Panc1 (cell line): ENCODE measurements around the gene PDE6B. TPM values are rescaled to one million over a fixed set of nuclear protein-coding genes. Genes with fewer than 3 reads are reported as not detected.

Source experiments
- ATAC-seq: fragments of 200-7000 bp; cut with Tn5 transposase; 2 replicates; pipeline ENCODE4 v1.9.1; 2020; ENCODE audit warnings: mild to moderate bottlenecking, moderate library complexity
- BruUV-seq: library from RNA; stranded (reverse); fragments of 400-500 nt; replicated peaks from 2 replicates; lab custom pipeline; 2021; lab: Mats Ljungman, UMichigan
- CTCF ChIA-PET: fragments of 300-600 bp; sonication (Branson Sonifier 250); formaldehyde crosslinking; loops from one replicate; lab custom pipeline; 2022; ENCODE audit warnings: antibody characterized with exemption; lab: Charles Lee
- POLR2A ChIA-PET: fragments of 300-600 bp; sonication (Branson Sonifier 250); formaldehyde crosslinking; loops from one replicate; lab custom pipeline; 2022; ENCODE audit warnings: antibody characterized with exemption; lab: Charles Lee
- DNase-seq: peaks from one replicate; pipeline ENCODE4 v3.0.0-alpha.2; 2010; ENCODE audit warnings: low read depth, low spot score
- H3K27ac ChIP-seq: 2 replicates; pipeline ENCODE4 v1.5.1; 2011; ENCODE audit warnings: mild to moderate bottlenecking, low read length, inconsistent platforms
- H3K27me3 ChIP-seq: fragments of 200-500 bp; sonication (Bioruptor generic); 2 replicates; pipeline ENCODE4 v1.6.0; 2014; ENCODE audit warnings: low read length, inconsistent platforms; ENCODE audit not compliant: control insufficient read depth, insufficient read depth
- H3K36me3 ChIP-seq: fragments of 200-500 bp; sonication (Bioruptor generic); 2 replicates; pipeline ENCODE4 v1.5.1; 2014; ENCODE audit warnings: inconsistent platforms, mild to moderate bottlenecking, low read length, moderate library complexity; ENCODE audit not compliant: control insufficient read depth, insufficient read depth
- H3K4me1 ChIP-seq: 2 replicates; pipeline ENCODE4 v1.5.1; 2011; ENCODE audit warnings: inconsistent platforms, mild to moderate bottlenecking, low read length, moderate library complexity; ENCODE audit not compliant: control insufficient read depth, insufficient read depth
- H3K4me3 ChIP-seq, 2 experiments: 2 replicates each; pipeline ENCODE4 v1.5.1; 2011 to 2012; ENCODE audit warnings: low read depth in 2 of 2, low read length in 2 of 2, mild to moderate bottlenecking in 2 of 2, inconsistent platforms in 1 of 2, moderate library complexity in 1 of 2
- H3K9me3 ChIP-seq: fragments of 200-500 bp; sonication (Bioruptor generic); 2 replicates; pipeline ENCODE4 v1.5.1; 2014; ENCODE audit warnings: low read depth, mild to moderate bottlenecking, inconsistent platforms, low read length, moderate library complexity; ENCODE audit not compliant: control insufficient read depth, insufficient read depth
- POLR2AphosphoS5 ChIP-seq: IDR thresholded peaks from 2 replicates; pipeline ENCODE4 v1.6.1; 2012; ENCODE audit warnings: mild to moderate bottlenecking, low read depth, low read length, moderate library complexity
- SIN3A ChIP-seq: IDR thresholded peaks from 2 replicates; pipeline ENCODE4 v1.6.1; 2012; ENCODE audit warnings: low read depth, mild to moderate bottlenecking, low read length, moderate library complexity, borderline replicate concordance; ENCODE audit not compliant: insufficient read depth
- TCF7L2 ChIP-seq: IDR thresholded peaks from 2 replicates; pipeline ENCODE4 v1.6.1; 2011; ENCODE audit warnings: mild to moderate bottlenecking, low read depth, low read length, inconsistent platforms
- in situ Hi-C: cut with HindIII; loops from 2 replicates; pipeline ENCODE4 v1.10.0; 2016; ENCODE audit warnings: low sequenced_read_pairs, low pct_unique_long_range_greater_than_20kb
- intact Hi-C: fragments of 100-400 bp; cut with micrococcal nuclease; formaldehyde crosslinking; loops from one replicate; pipeline ENCODE4 v1.10.0; 2022; ENCODE audit not compliant: unreplicated experiment
- total RNA-seq: library from RNA; stranded (reverse); gene quantifications from one replicate; pipeline ENCODE4 v1.2.1, GENCODE V29; 2021; ENCODE audit not compliant: unreplicated experiment
- TF ChIP-seq, protein P1 (sequence below), 2 experiments: IDR thresholded peaks; 2 replicates each; pipeline ENCODE4 v1.6.1; 2011 to 2012; ENCODE audit warnings: low read depth in 2 of 2, control low read depth in 1 of 2, low read length in 1 of 2, mild to moderate bottlenecking in 1 of 2, moderate library complexity in 1 of 2; ENCODE audit not compliant: insufficient read depth in 1 of 2
- TF ChIP-seq, protein P2 (sequence below): fragments of 450-650 bp; IDR thresholded peaks from 2 replicates; pipeline ENCODE4 v1.5.1; 2017; ENCODE audit warnings: mild to moderate bottlenecking

Gene PDE6B
- total RNA-seq, 1 experiment from 2014 or later = 6.5 TPM

DNA sequence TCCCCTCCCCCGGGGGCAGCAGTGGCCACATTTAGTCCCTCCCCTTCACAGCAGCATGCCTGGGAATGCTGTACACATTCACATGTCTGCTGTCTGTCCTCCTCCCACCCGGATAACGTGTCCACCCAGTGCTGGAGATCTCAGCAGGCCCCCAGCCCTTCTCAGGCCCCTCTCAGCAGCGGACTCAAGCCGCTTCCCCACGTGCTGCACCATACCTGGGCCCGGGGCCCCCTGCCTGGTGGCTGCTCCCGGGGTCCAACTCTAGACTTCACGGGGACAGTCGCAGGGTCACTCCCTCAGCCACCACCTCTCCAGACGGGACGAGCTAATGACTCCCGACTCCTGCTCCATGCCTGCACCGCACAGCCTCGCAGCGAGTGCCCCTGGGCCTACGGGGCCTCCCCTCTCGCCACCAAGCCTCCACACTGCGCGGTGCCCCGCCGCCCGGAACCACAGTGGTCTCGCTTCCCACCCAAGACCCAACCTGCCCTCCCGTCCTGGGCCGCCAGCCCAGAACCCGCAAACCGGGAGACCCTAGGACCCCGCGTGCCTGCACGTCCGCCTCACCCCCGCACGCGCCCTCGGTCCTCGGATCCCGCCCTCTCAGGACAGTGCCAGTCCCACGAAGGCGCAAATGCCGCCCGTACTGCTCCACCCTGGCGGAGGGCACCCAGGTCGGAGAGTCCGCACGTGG is 79.0 kb downstream of the PDE6B start:
- DNase-seq = no peak
- CTCF ChIA-PET = no interaction called here
- Histone ChIP-seq H3K9me3 (no peaks in the 10 kb centered on the region), H3K27ac (no peak overlapping the region), H3K4me3 (no peak overlapping the region), H3K27me3 (no peaks in the 10 kb centered on the region), H3K4me1 (peaks cover 4% of the 10 kb centered on the region; the same call in 1 of the 2 replicates), H3K36me3 (peaks cover 4% of the 10 kb centered on the region; the same call in 1 of the 2 replicates)
- no TSS peak for BruUV-seq
- in situ Hi-C loops (no loop called here), intact Hi-C loops (no loop called here)
- POLR2A ChIA-PET = no interaction called here
- TF ChIP-seq, protein P1, sequence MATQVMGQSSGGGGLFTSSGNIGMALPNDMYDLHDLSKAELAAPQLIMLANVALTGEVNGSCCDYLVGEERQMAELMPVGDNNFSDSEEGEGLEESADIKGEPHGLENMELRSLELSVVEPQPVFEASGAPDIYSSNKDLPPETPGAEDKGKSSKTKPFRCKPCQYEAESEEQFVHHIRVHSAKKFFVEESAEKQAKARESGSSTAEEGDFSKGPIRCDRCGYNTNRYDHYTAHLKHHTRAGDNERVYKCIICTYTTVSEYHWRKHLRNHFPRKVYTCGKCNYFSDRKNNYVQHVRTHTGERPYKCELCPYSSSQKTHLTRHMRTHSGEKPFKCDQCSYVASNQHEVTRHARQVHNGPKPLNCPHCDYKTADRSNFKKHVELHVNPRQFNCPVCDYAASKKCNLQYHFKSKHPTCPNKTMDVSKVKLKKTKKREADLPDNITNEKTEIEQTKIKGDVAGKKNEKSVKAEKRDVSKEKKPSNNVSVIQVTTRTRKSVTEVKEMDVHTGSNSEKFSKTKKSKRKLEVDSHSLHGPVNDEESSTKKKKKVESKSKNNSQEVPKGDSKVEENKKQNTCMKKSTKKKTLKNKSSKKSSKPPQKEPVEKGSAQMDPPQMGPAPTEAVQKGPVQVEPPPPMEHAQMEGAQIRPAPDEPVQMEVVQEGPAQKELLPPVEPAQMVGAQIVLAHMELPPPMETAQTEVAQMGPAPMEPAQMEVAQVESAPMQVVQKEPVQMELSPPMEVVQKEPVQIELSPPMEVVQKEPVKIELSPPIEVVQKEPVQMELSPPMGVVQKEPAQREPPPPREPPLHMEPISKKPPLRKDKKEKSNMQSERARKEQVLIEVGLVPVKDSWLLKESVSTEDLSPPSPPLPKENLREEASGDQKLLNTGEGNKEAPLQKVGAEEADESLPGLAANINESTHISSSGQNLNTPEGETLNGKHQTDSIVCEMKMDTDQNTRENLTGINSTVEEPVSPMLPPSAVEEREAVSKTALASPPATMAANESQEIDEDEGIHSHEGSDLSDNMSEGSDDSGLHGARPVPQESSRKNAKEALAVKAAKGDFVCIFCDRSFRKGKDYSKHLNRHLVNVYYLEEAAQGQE (IDR thresholded peaks at IDR 0.05; ENCODE audit: insufficient read depth in 1 of 2, low read depth in 2 of 2, low read length in 1 of 2) = no peak
- TF ChIP-seq, protein P2, sequence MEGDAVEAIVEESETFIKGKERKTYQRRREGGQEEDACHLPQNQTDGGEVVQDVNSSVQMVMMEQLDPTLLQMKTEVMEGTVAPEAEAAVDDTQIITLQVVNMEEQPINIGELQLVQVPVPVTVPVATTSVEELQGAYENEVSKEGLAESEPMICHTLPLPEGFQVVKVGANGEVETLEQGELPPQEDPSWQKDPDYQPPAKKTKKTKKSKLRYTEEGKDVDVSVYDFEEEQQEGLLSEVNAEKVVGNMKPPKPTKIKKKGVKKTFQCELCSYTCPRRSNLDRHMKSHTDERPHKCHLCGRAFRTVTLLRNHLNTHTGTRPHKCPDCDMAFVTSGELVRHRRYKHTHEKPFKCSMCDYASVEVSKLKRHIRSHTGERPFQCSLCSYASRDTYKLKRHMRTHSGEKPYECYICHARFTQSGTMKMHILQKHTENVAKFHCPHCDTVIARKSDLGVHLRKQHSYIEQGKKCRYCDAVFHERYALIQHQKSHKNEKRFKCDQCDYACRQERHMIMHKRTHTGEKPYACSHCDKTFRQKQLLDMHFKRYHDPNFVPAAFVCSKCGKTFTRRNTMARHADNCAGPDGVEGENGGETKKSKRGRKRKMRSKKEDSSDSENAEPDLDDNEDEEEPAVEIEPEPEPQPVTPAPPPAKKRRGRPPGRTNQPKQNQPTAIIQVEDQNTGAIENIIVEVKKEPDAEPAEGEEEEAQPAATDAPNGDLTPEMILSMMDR = no peak
- TF ChIP-seq SIN3A (no peak), TCF7L2 (no peak), POLR2AphosphoS5 (no peak)
- ATAC-seq = no peak

DNA sequence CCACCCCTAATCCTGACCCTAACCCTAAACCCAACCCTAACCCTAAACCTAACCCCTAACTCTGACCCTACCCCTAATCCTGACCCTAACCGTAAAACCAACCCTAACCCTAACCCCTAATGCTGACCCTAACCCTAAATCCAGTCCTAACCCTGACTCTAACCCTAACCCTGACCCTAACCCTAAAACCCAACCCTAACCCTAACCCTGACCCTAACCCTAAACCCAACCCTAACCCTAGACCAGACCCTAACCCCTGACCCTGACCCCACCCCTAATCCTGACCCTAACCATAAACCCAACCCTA is 79.6 kb downstream of the PDE6B start:
- TF ChIP-seq, protein P2 = no peak
- TF ChIP-seq TCF7L2 (no peak), SIN3A (no peak), POLR2AphosphoS5 (no peak)
- TF ChIP-seq, protein P1 (IDR thresholded peaks at IDR 0.05; ENCODE audit: insufficient read depth in 1 of 2, low read depth in 2 of 2, low read length in 1 of 2) = no peak
- Histone ChIP-seq H3K27ac (peak overlapping the region; percentile 88), H3K4me1 (peaks cover 4% of the 10 kb centered on the region; the same call in 1 of the 2 replicates), H3K4me3 (peak overlapping the region; percentile 70 to 81), H3K27me3 (no peaks in the 10 kb centered on the region), H3K36me3 (peaks cover 4% of the 10 kb centered on the region; the same call in 1 of the 2 replicates), H3K9me3 (no peaks in the 10 kb centered on the region)
- ATAC-seq (no peak), DNase-seq (no peak)
- intact Hi-C loops = no loop called here
- ChIA-PET CTCF (no interaction called here), POLR2A (no interaction called here)
- in situ Hi-C loops = no loop called here
- BruUV-seq = no TSS peak
